ENCODE results near the gene ANKRD13B.

Gene ANKRD13B

DNA sequence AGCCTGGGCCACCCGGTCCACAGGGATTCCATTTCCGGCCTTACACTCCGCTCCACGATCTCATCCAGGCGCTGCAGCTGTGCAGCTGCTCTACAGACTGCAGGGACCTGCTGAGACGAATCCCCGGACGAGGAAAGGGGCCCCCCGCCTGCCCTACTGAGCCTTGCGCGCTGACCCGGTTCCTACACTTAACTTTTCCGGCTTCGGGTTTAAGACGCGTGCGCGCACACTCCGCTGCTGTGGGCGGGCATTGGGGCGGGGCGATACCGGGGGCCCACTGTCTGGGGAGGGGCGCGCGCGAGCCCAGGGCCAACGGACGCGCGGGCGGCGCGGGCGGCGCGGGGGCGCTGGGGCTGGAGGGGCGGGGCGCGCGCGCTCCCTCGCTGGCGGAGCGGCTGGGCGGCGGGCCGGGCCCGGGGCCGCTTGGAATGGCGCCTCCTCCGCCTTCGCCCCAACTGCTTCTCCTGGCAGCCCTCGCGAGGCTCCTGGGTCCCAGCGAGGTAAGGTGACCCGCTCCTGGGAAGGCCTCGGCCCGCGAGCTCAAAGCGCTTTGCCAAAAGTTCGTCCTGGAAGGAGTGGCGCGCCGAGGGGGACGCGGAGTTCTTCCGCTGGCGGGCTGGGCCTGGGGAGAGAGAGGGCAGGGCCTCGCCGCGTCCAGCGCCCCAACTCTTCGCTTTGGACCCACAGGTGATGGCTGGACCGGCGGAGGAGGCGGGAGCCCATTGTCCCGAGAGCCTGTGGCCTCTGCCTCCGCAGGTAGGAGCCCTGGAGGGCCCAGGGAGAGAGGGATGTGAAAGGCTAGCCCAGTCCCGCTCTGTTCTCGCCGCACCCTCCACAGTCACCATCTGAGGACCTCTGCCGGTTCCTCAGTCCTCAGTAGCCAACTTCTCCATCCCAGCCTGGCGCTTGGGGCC, 24.3 kb upstream of the ANKRD13B start, which contains the start of gene TP53I13:
Gene TP53I13, plus strand, starts transcription at position 371 of the 914 bp plus-strand sequence. Its CDS starts 58 bp downstream, at position 429.
- Histone ChIP-seq H3K9me3 (ENCODE audit: control insufficient read depth in 1 of 2, low read length in 2 of 2) (no peaks in the 10 kb centered on the region), H3K9ac (ENCODE audit: low read depth in 1 of 2, low read length in 2 of 2) (peak within 1 kb of the TSS; percentile 80 to 96), H3K27me3 (ENCODE audit: control insufficient read depth in 1 of 2, insufficient read depth in 2 of 2, low read length in 2 of 2) (no peaks in the 10 kb centered on the region), H3K4me1 (ENCODE audit: control insufficient read depth in 1 of 2, insufficient read depth in 2 of 2, low read length in 2 of 2) (peaks cover 19 to 60% of the 10 kb centered on the region in 2 donors), H3K4me3 (ENCODE audit: low read depth in 1 of 2, low read length in 2 of 2) (peak within 1 kb of the TSS; percentile 85 to 89), H3K27ac (ENCODE audit: low read depth, low read length) (peak within 1 kb of the TSS; percentile 84), H3K36me3 (ENCODE audit: control insufficient read depth in 1 of 2, insufficient read depth in 2 of 2, low read length in 2 of 2) (peaks cover 6 to 10% of the 10 kb centered on the region in 2 donors)

DNA sequence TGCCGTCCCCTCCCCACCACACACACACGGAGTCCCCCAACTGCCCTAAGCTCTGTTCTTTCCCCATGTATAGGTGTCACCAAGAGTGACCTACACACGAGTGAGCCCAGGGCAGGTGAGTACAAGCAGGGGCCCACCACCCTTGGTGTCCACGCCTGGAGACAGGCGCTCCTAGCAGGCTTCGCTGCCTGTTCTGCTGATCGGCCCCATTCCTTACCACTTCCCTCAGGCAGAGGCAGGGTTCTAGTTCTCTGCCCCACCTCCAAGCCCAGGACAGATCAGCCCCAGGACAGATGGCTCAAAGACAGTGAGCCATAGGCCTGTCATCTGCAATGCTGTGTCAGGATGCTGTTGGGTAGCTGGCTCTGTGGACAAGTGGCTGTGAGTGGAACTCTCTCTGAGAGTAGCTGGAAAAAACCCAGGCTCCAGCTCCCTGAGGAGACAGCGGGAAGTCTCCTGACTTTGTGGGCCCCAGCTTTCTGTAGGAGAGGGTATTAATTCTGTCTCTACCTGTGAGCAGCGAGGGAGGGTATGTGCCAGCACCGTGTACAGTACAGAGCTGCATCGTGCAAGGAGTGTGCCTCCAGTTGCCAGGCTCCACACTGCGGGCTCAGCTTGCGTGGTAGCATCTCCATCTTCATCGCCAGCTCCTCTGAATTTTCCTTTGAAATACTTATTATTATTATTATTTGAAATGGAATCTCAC, 23.5 kb upstream of the ANKRD13B start:
- peaks cover 23 to 62% of the 10 kb centered on the region in 2 donors for H3K4me1 ChIP-seq (ENCODE audit: control insufficient read depth in 1 of 2, insufficient read depth in 2 of 2, low read length in 2 of 2)

DNA sequence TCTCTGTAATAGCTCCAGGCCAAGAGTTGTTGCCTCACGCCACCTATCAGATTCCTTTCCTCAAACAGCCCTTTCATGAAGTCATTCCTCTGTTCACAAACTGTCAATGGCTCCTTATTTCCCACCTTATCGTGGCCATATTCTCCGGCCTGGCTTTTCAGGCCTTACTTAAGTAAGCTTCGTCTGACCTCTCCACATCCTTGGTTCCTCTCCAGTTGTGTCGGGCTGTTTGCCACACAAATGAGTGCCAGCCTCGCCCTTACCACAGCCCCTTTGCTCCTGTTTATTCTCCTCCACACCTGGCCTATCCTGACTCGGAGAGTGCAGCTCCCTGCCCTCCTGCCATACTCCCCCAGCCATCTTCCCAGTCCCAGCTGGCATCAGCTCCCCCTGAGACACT, 22.4 kb upstream of the ANKRD13B start:
- Histone ChIP-seq H3K4me1 (ENCODE audit: control insufficient read depth in 1 of 2, insufficient read depth in 2 of 2, low read length in 2 of 2) (peaks cover 29 to 59% of the 10 kb centered on the region in 2 donors), H3K4me3 (ENCODE audit: low read depth in 1 of 2, low read length in 2 of 2) (no peak overlapping the region)

More for the DNA sequence above, 23.5 kb upstream of the ANKRD13B start:
- Histone ChIP-seq H3K9me3 (ENCODE audit: control insufficient read depth in 1 of 2, low read length in 2 of 2) (no peaks in the 10 kb centered on the region), H3K36me3 (ENCODE audit: control insufficient read depth in 1 of 2, insufficient read depth in 2 of 2, low read length in 2 of 2) (peaks cover 6 to 17% of the 10 kb centered on the region in 2 donors), H3K9ac (ENCODE audit: low read depth in 1 of 2, low read length in 2 of 2) (peak overlapping the region; percentile 80 to 84), H3K4me3 (ENCODE audit: low read depth in 1 of 2, low read length in 2 of 2) (peak overlapping the region; percentile 85 to 89), H3K27me3 (ENCODE audit: control insufficient read depth in 1 of 2, insufficient read depth in 2 of 2, low read length in 2 of 2) (no peaks in the 10 kb centered on the region), H3K27ac (ENCODE audit: low read depth, low read length) (no peak overlapping the region)

DNA sequence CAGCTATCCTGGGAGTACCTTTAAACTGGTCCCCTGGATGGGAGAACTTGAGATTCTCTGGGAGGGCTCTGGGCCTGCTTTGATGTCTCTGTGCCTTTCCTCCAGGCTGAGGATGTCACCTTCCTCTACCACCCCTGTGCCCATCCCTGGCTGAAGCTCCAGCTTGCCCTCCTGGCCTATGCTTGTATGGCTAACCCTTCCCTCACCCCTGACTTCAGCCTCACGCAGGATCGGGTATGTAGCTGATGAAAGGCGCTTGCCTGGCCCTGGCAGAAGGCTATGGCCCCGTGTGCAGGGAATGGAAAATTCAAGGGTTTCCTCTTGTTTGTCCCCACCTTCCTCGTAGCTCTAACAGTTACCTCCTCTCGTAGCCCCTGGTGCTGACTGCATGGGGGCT, 21.4 kb upstream of the ANKRD13B start:
- Histone ChIP-seq H3K27me3 (ENCODE audit: control insufficient read depth in 1 of 2, insufficient read depth in 2 of 2, low read length in 2 of 2) (no peaks in the 10 kb centered on the region), H3K36me3 (ENCODE audit: control insufficient read depth in 1 of 2, insufficient read depth in 2 of 2, low read length in 2 of 2) (peaks cover 6 to 36% of the 10 kb centered on the region in 2 donors), H3K4me3 (ENCODE audit: low read depth in 1 of 2, low read length in 2 of 2) (no peak overlapping the region), H3K9me3 (ENCODE audit: control insufficient read depth in 1 of 2, low read length in 2 of 2) (no peaks in the 10 kb centered on the region), H3K9ac (ENCODE audit: low read depth in 1 of 2, low read length in 2 of 2) (no peak overlapping the region), H3K27ac (ENCODE audit: low read depth, low read length) (no peak overlapping the region), H3K4me1 (ENCODE audit: control insufficient read depth in 1 of 2, insufficient read depth in 2 of 2, low read length in 2 of 2) (peaks cover 26 to 51% of the 10 kb centered on the region in 2 donors)

More for the DNA sequence above, 22.4 kb upstream of the ANKRD13B start:
- Histone ChIP-seq H3K27ac (ENCODE audit: low read depth, low read length) (no peak overlapping the region), H3K36me3 (ENCODE audit: control insufficient read depth in 1 of 2, insufficient read depth in 2 of 2, low read length in 2 of 2) (peaks cover 6 to 27% of the 10 kb centered on the region in 2 donors), H3K9ac (ENCODE audit: low read depth in 1 of 2, low read length in 2 of 2) (peak overlapping the region in 1 of 2 donors; percentile 7), H3K27me3 (ENCODE audit: control insufficient read depth in 1 of 2, insufficient read depth in 2 of 2, low read length in 2 of 2) (no peaks in the 10 kb centered on the region), H3K9me3 (ENCODE audit: control insufficient read depth in 1 of 2, low read length in 2 of 2) (no peaks in the 10 kb centered on the region)

DNA sequence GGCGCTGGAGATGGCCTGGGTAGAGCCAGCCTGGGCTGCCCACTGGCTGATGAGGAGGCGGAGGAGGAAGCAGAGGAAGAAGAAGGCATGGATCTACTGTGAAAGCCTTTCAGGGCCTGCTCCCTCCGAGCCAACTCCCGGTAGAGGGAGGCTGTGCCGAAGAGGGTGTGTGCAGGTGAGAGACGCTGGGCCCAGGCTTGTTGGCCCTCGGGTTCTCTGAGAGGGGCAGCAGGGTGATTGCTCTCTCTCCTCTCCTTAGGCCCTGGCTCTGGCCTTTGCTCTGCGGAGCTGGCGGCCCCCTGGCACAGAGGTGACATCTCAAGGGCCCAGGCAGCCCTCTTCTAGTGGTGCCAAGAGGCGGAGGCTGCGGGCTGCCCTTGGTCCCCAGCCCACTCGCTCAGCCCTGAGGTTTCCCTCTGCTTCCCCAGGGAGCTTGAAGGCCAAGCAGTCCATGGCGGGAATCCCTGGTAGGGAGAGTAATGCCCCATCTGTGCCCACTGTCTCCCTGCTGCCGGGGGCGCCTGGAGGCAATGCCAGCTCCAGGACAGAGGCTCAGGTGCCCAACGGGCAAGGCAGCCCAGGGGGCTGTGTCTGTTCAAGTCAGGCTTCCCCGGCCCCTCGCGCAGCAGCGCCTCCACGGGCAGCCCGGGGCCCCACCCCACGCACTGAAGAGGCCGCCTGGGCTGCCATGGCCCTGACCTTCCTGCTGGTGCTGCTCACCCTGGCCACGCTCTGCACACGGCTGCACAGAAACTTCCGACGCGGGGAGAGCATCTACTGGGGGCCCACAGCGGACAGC, 20.9 kb upstream of the ANKRD13B start:
- Histone ChIP-seq H3K4me1 (ENCODE audit: control insufficient read depth in 1 of 2, insufficient read depth in 2 of 2, low read length in 2 of 2) (peaks cover 26 to 51% of the 10 kb centered on the region in 2 donors), H3K27me3 (ENCODE audit: control insufficient read depth in 1 of 2, insufficient read depth in 2 of 2, low read length in 2 of 2) (no peaks in the 10 kb centered on the region), H3K4me3 (ENCODE audit: low read depth in 1 of 2, low read length in 2 of 2) (no peak overlapping the region), H3K36me3 (ENCODE audit: control insufficient read depth in 1 of 2, insufficient read depth in 2 of 2, low read length in 2 of 2) (peaks cover 6 to 42% of the 10 kb centered on the region in 2 donors), H3K9ac (ENCODE audit: low read depth in 1 of 2, low read length in 2 of 2) (no peak overlapping the region), H3K27ac (ENCODE audit: low read depth, low read length) (no peak overlapping the region), H3K9me3 (ENCODE audit: control insufficient read depth in 1 of 2, low read length in 2 of 2) (no peaks in the 10 kb centered on the region)

DNA sequence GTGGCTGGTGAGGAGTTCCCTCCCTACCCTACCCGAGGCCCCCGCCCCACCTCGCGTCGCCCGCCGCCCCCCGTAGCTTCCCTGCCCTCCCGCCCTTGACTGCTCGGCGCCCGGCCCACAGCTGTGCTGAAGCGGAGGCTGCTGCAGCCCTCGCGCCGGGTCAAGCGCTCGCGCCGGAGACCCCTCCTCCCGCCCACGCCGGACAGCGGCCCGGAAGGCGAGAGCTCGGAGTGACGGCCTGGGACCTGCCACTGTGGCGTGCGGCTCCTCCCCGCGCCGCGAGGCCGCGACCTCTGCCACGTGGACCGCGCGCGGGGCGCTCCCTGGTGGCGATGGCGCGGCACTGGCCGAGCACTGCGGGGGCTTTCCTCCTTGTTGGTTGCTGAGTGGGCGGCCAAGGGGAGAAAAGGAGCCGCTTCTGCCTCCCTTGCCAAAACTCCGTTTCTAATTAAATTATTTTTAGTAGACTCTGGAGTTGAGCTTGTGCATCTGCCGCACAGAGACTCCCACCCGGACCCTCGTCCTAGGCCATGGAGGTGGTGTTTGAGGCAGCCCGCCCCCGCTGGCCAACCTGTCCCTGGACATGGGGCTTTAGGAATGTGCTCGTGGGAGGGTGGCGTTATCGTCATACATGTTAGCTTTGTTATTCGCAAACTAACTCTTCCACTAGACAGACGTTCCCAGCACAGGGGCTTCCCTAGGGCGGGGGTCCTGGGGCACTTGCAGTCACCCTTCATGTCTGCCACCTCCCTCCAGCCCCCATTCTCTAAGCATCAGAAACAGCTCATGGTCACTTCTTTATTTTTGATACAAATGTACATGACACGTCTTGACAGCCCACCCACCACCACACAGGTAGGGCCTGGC, 20.0 kb upstream of the ANKRD13B start:
- Histone ChIP-seq H3K9me3 (ENCODE audit: control insufficient read depth in 1 of 2, low read length in 2 of 2) (no peaks in the 10 kb centered on the region), H3K27ac (ENCODE audit: low read depth, low read length) (no peak overlapping the region), H3K4me1 (ENCODE audit: control insufficient read depth in 1 of 2, insufficient read depth in 2 of 2, low read length in 2 of 2) (peaks cover 26 to 51% of the 10 kb centered on the region in 2 donors), H3K36me3 (ENCODE audit: control insufficient read depth in 1 of 2, insufficient read depth in 2 of 2, low read length in 2 of 2) (peaks cover 8 to 51% of the 10 kb centered on the region in 2 donors), H3K27me3 (ENCODE audit: control insufficient read depth in 1 of 2, insufficient read depth in 2 of 2, low read length in 2 of 2) (no peaks in the 10 kb centered on the region), H3K9ac (ENCODE audit: low read depth in 1 of 2, low read length in 2 of 2) (no peak overlapping the region), H3K4me3 (ENCODE audit: low read depth in 1 of 2, low read length in 2 of 2) (no peak overlapping the region)

DNA sequence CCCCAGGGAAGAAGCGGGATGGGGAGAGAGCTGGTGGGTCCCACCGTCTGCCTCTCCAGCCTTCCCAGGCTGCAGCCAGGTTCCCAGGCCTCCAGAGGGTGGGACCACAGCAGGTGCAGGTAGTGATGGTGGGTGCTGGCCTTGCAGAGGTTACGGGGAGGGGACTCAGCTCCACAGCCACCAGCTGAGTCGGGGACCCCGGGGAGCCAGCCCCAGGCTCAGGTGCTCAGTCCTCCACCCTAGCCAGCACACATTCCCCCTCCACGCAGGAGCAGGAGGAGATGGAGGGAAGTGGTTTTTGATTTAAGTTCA, 19.4 kb upstream of the ANKRD13B start:
- no peaks in the 10 kb centered on the region for H3K27me3 ChIP-seq (ENCODE audit: control insufficient read depth in 1 of 2, insufficient read depth in 2 of 2, low read length in 2 of 2)
- H3K4me1 ChIP-seq (ENCODE audit: control insufficient read depth in 1 of 2, insufficient read depth in 2 of 2, low read length in 2 of 2): peaks cover 26 to 49% of the 10 kb centered on the region in 2 donors
- no peak overlapping the region for H3K9ac ChIP-seq (ENCODE audit: low read depth in 1 of 2, low read length in 2 of 2)
- H3K4me3 ChIP-seq (ENCODE audit: low read depth in 1 of 2, low read length in 2 of 2): no peak overlapping the region
- no peak overlapping the region for H3K27ac ChIP-seq (ENCODE audit: low read depth, low read length)
- no peaks in the 10 kb centered on the region for H3K9me3 ChIP-seq (ENCODE audit: control insufficient read depth in 1 of 2, low read length in 2 of 2)
- peaks cover 14 to 57% of the 10 kb centered on the region in 2 donors for H3K36me3 ChIP-seq (ENCODE audit: control insufficient read depth in 1 of 2, insufficient read depth in 2 of 2, low read length in 2 of 2)

DNA sequence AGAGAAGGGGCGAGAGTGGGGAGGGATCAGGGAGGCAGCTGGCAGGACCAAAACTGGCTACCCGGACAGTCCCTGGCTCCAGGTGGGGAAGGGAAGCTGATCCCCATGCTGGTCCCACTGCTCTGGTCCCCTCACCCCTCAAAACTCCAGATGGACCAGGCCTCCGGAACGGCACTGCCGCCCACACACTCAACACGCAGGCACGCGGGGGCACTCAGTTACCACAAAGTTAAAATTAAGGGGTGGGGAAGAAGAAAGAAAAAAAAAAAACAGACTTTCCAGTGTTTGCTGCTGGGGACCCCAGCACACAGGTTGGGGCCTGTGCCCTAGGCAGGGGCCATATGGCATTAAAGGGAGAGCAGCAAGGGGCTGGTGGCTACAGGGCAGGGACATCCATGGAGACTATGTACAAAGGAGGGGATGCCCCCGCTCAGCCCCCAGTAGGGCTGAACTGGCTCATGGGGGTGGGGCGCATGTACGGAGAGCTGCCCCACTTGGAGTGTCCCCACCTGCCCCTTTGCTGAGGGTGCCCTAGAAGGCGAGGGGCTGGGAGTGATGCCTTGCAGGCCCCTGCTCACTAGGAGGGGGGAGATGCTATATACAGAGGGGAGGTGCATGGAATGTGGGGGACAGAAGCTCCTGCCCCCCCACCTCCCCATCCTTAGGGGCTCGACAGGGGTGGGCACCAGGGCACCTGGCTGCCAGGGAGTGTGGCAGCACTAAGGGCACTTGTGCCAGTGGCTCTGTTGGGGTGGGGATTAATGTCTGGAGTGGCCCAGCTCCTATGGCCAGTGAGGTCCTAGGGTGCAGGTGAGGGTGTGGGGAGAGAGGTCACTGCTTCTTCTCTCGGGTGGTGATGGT, 18.8 kb upstream of the ANKRD13B start:
- Histone ChIP-seq H3K9me3 (ENCODE audit: control insufficient read depth in 1 of 2, low read length in 2 of 2) (no peaks in the 10 kb centered on the region), H3K4me3 (ENCODE audit: low read depth in 1 of 2, low read length in 2 of 2) (no peak overlapping the region), H3K27me3 (ENCODE audit: control insufficient read depth in 1 of 2, insufficient read depth in 2 of 2, low read length in 2 of 2) (no peaks in the 10 kb centered on the region), H3K36me3 (ENCODE audit: control insufficient read depth in 1 of 2, insufficient read depth in 2 of 2, low read length in 2 of 2) (peaks cover 16 to 62% of the 10 kb centered on the region in 2 donors), H3K27ac (ENCODE audit: low read depth, low read length) (no peak overlapping the region), H3K4me1 (ENCODE audit: control insufficient read depth in 1 of 2, insufficient read depth in 2 of 2, low read length in 2 of 2) (peaks cover 24 to 45% of the 10 kb centered on the region in 2 donors), H3K9ac (ENCODE audit: low read depth in 1 of 2, low read length in 2 of 2) (peak overlapping the region; percentile 18 to 34)

Data from duodenal mucosa (tissue), 2 donors.